Measurements from ENCODE around the gene GLS2.
"Not testable (repeated sequence)": the region's sequence is repeated elsewhere in the genome, so short reads cannot be mapped to it uniquely, and the experiment has no call there.

The GLS2 gene

GRCh38 chr12:56488041-56488955, at the start of gene GLS2:
TSS of gene GLS2 (minus strand) at chr12:56488161. CDS start at chr12:56488118, 43 bp downstream.
- DNase-seq (ENCODE audit: low spot score), result peak; percentile 93

GRCh38 chr12:56537546-56537945, 49.6 kb upstream of the GLS2 start:
- DNase-seq (ENCODE audit: low spot score), result no peak

DNA sequence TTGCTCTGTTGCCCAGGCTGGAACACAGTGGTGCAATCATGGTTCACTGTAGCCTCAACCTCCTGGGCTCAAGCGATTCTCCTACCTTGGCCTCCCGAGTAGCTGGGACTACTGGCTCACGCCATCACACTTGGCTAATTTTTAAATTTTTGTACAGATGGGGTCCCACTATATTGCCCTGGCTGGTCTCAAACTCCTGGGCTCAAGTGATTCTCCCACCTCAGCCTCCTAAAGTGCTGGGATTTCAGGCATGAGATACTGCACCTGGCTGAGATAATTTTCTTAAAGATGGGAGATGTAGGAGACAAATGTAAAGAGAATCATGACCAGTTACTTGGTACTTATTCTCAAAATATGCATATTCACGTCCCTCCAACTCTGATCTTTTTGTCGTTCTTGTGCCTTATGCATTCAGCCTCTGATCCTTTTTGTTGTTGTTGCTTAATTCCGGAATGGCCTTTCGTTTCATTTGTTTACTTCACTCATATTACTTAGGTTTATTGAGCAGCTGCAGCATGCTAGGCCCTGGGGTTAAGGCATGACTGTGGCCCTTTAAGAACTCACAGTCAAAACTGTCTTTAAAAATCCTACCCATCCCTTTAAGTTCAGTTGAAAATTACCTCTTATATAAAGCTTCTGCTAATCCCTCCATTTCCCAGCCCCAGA, 42.6 kb upstream of the GLS2 start:
- DNase-seq (ENCODE audit: low spot score), result no peak

DNA sequence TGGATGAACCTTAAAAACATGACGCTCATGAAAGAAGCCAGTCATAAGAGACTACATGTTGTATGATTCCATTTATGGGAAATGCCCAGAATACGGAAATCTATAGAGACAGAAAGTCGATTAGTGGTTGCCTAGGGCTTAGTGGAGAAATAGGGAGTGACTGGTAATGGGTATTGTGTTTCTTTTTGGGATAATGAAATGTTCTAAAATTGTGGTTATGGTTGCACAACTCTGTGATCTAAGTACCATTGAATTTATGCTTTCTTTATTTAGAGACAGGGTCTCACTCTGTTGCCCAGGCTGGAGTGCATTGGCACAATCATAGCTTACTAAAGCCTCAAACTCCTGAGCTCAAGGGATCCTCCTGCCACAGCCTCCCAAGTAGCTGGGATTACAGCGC, 41.7 kb upstream of the GLS2 start:
- DNase-seq (ENCODE audit: low spot score), result no peak

GRCh38 chr12:56528846-56529245, 40.9 kb upstream of the GLS2 start:
- DNase-seq (ENCODE audit: low spot score), result no peak

DNA sequence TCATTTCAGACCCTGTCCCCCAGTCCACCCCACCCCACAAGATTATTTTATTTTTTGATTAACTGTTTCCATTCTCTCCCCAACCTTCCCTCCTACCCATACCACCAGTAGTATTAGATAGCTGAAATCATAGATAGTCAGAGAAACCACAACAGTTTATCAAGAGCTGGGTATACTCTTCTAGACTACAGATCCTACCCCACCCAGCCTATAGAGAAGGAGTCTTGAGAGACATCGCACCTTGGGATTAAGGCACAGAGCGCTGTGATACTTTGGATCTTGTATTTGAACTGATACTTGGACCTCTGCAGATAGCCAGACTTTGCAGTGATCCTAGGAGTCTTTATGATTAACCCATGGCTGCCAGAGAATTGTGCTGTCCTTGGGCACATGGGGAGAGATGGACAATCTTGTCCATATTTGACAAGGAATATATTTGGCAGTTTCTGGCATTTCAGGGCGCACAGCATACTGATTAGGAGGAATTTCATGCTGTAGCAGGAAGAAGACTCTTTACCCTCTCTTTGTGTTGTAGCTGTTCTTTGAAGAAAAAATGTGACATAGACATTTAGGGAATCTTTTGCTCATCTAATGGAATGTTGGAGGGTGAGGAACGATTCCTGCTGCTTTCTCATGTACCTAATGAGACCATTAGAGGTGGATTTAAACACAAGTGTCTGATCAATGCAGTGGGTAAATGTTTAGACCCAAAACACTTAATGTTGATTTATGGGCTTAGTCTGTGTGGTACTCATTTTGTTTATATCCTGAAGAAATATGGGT, 34.6 kb upstream of the GLS2 start:
- peak; percentile 13 for DNase-seq (ENCODE audit: low spot score)

GRCh38 chr12:56521590-56522371, 33.8 kb upstream of the GLS2 start, which contains the start of gene RBMS2:
TSS of gene RBMS2 (plus strand) at chr12:56521820. CDS start at chr12:56522024, 204 bp downstream.
- peak; percentile 82 for DNase-seq (ENCODE audit: low spot score)

- no peak for DNase-seq (ENCODE audit: low spot score)
Observed at GRCh38 chr12:56521209-56521589, 33.2 kb upstream of the GLS2 start.

- DNase-seq (ENCODE audit: low spot score), result no peak
Observed at GRCh38 chr12:56520506-56520905, 32.5 kb upstream of the GLS2 start.

GRCh38 chr12:56520048-56520447, 32.1 kb upstream of the GLS2 start:
- no peak for DNase-seq (ENCODE audit: low spot score)

- DNase-seq (ENCODE audit: low spot score), result peak; percentile 29
Observed at GRCh38 chr12:56518570-56518969, 30.6 kb upstream of the GLS2 start.

DNA sequence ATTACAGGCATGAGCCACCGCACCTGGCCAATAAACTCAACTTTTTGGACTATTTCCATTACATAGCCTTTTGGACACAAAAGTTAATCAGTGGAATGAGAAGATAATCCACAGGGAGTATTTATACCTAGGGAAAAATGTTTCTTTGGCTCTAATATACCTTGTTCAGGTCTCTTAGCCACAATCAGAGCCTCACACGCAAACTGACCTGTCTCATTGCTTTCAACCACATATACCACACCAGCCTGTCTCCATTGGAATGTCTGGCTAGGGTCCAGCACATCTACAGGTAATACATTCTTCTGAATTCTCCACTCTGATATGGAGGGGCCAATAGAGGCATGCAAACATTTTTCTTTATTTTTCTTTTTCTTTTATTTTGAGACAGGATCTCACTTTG, 29.9 kb upstream of the GLS2 start:
- DNase-seq (ENCODE audit: low spot score), result no peak

GRCh38 chr12:56514014-56514318, 26.0 kb upstream of the GLS2 start:
- not testable (repeated sequence) for DNase-seq (ENCODE audit: low spot score)

- no peak for DNase-seq (ENCODE audit: low spot score)
Observed at GRCh38 chr12:56510786-56511185, 22.8 kb upstream of the GLS2 start.

DNA sequence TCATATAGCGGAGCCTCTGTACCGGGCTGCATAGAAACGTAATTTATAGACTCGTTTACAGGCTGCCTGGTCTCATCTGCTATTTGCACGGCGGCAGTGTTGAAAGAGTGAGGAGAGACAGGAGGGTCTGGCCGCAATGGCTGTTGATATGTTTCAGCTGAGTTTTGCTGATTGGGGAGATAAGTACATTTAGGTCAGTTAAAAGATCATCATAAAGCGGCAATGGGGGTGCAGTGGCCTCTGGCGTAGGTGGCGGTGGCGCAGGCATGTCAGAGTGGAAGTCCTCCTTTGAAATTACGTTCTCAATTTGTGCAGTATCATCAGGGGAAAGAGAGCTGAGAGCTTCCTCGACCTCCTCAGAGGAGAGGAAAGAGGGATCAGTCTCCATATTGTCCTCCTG, 11.9 kb upstream of the GLS2 start:
- not testable (repeated sequence) for DNase-seq (ENCODE audit: low spot score)

DNA sequence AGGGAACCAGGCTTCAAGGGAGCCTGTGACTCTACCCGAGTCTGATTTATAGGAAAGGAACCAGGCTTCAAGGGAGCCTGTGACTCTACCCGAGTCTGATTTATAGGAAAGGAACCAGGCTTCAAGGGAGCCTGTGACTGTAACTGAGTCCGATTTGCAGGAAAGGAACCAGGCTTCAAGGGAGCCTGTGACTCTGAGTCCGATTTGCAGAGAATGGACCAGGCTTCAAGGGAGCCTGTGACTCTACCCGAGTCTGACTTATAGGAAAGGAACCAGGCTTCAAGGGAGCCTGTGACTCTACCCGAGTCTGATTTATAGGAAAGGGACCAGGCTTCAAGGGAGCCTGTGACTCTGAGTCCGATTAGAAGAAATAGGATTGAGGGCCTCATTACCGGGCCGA, 11.5 kb upstream of the GLS2 start:
- not testable (repeated sequence) for DNase-seq (ENCODE audit: low spot score)

DNA sequence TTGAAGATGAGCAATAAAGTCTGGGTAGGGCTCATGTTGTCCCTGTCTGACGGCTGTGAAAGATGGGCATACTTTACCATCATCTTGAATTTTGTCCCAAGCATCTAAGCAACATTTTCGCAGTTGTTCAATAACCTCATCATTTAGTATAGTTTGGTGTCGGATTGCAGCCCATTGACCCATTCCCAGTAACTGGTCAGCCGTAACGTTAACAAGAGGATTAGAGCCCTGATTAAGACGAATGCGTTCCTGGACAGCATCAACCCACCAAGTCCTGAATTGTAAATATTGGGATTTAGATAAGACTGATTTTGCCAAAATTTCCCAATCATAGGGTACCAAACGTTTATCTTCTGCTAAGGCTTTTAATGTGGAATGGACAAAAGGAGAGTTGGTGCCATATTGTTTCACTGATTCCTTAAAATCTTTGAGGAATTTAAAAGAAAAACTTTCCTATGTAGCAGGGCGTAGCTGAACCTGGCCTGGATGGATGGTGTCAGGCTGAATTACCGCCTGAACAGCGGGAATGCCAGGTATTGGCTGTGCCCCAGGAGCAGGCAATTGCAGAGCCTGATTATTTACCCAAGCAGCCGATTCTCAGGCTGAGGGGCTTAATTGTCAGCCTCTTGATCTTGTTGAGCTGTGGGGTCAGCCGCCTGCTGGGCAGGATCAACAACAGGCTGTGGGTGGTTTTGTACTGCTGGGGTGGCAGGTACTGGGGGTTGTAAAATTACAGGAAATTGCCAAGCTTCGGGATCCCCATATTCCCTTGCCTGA, 10.4 kb upstream of the GLS2 start:
- not testable (repeated sequence) for DNase-seq (ENCODE audit: low spot score)

GRCh38 chr12:56496704-56497103, 8.7 kb upstream of the GLS2 start:
- not testable (repeated sequence) for DNase-seq (ENCODE audit: low spot score)

DNA sequence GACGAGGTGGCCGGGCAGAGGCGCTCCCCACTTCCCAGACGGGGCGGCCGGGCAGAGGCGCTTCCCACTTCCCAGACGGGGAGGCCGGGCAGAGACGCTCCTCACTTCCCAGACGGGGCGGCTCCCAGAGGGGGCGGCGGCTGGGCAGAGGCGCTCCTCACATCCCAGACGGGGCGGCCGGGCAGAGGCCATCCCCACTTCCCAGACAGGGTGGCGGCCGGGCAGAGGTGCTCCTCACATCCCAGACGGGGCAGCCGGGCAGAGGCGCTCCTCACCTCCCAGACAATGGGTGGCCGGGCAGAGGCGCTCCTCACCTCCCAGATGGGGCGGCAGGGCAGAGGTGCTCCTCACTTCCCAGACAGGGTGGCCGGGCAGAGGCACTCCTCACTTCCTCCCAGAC, 6.5 kb upstream of the GLS2 start:
- DNase-seq (ENCODE audit: low spot score), result not testable (repeated sequence)

DNA sequence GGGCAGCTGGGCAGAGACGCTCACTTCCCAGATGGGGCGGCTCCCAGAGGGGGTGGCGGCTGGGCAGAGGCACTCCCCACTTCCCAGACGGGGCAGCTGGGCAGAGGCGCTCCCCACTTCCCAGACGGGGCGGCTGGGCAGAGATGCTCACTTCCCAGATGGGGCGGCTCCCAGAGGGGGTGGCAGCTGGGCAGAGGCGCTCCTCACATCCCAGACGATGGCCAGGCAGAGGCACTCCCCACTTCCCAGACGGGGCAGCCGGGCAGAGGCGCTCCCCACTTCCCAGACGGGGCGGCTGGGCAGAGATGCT, 6.1 kb upstream of the GLS2 start:
- not testable (repeated sequence) for DNase-seq (ENCODE audit: low spot score)
